SH-SY5Y (cell line): Measurements from ENCODE around the gene KIF26B.

Source experiments
- GATA2 ChIP-seq: IDR thresholded peaks from 2 replicates; pipeline ENCODE4 v1.6.1; 2011; ENCODE audit warnings: mild to moderate bottlenecking, low read depth, low read length
- GATA3 ChIP-seq: IDR thresholded peaks from 2 replicates; pipeline ENCODE4 v1.6.1; 2011; ENCODE audit warnings: low read depth, mild to moderate bottlenecking, low read length, moderate library complexity

- TF ChIP-seq GATA2 = no peak
- TF ChIP-seq GATA3 = no peak
Measured at GRCh38 chr1:245671966-245672767, 517.4 kb downstream of the KIF26B start.
